ENCODE data around the gene PTRH1. TPM values are rescaled to one million over a fixed set of nuclear protein-coding genes. Genes with fewer than 3 reads are reported as not detected.

The PTRH1 gene
- total and polyA plus RNA-seq, 2 of the 4 experiments (the other 2 are of a cell fraction): 5.4 to 14.8 TPM

DNA sequence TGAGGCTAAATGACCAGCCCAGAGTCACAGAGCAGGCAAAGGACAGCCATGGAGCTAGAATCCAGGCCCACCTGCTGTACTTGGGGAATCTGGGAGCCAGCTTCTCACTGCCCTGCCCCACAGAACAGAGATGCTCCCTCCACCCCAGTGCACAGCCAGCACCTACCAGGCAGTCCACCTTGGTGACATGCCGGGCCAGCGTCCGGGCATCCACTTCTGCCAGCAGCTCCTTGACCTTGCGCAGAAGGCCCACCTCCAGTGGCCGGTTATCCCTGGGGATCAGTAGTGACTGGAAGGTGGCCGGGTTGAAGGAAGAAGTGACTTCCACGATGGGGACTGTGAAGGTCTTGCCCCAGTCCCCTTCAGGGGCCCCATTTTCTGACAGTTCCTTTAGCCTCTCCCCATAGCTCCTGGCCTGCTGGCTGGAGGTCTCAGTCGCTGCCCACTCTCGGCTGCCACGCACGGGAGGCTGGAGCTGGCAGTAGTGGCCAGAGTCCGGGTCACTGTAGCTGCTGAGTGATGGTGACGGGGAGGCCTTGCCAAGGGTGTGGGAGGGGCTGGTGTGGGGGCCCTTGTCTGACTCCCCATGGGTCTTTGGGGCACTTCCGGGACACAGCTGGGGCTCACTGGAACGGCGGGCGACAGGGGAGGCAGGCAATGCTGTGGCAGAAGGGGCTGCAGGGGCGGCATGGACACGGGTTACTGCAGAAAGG is 29.1 kb upstream of the PTRH1 start:
- 88% methylated on average over 8 of the region's 19 CpGs; no CpG with 5 or more reads in 1 of the 2 experiments for WGBS, 2 experiments (ENCODE audit: extremely low coverage in 2 of 2, insufficient read length in 1 of 2)
- TF ChIP-seq SMC3 (IDR thresholded peaks at IDR 0.05; ENCODE audit: low read depth, low read length): no peak
- TF ChIP-seq MAFK (IDR thresholded peaks at IDR 0.05; ENCODE audit: low read depth, low read length): no peak
- no peak for TF ChIP-seq MXI1 (IDR thresholded peaks at IDR 0.05; ENCODE audit: borderline replicate concordance, low read depth, low read length)
- TF ChIP-seq USF2 (IDR thresholded peaks at IDR 0.05; ENCODE audit: low read depth, low read length): no peak
- no peak for TF ChIP-seq MAZ (IDR thresholded peaks at IDR 0.05; ENCODE audit: borderline replicate concordance, low read depth, low read length)
- TF ChIP-seq, protein P1, sequence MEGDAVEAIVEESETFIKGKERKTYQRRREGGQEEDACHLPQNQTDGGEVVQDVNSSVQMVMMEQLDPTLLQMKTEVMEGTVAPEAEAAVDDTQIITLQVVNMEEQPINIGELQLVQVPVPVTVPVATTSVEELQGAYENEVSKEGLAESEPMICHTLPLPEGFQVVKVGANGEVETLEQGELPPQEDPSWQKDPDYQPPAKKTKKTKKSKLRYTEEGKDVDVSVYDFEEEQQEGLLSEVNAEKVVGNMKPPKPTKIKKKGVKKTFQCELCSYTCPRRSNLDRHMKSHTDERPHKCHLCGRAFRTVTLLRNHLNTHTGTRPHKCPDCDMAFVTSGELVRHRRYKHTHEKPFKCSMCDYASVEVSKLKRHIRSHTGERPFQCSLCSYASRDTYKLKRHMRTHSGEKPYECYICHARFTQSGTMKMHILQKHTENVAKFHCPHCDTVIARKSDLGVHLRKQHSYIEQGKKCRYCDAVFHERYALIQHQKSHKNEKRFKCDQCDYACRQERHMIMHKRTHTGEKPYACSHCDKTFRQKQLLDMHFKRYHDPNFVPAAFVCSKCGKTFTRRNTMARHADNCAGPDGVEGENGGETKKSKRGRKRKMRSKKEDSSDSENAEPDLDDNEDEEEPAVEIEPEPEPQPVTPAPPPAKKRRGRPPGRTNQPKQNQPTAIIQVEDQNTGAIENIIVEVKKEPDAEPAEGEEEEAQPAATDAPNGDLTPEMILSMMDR (conservative IDR thresholded peaks at IDR 0.05; ENCODE audit: low read depth, low read length): no peak
- no peak for TF ChIP-seq NFE2L2 (IDR thresholded peaks at IDR 0.05; ENCODE audit: low read depth, low read length)
- TF ChIP-seq RFX5 (IDR thresholded peaks at IDR 0.05; ENCODE audit: low read depth, low read length): no peak
- no peak for TF ChIP-seq RAD21 (IDR thresholded peaks at IDR 0.05; ENCODE audit: low read length)
- no peak for TF ChIP-seq CHD1 (IDR thresholded peaks at IDR 0.05; ENCODE audit: low read depth, low read length)
- TF ChIP-seq BHLHE40 (IDR thresholded peaks at IDR 0.05; ENCODE audit: low read depth, low read length): no peak
- TF ChIP-seq FOS (IDR thresholded peaks at IDR 0.05; ENCODE audit: low read depth, low read length): no peak
- no peak for TF ChIP-seq POLR2A (IDR thresholded peaks at IDR 0.05; ENCODE audit: low read depth, low read length)
- TF ChIP-seq CEBPB (IDR thresholded peaks at IDR 0.05; ENCODE audit: low read depth, low read length): no peak
- no peak for TF ChIP-seq RCOR1 (IDR thresholded peaks at IDR 0.05; ENCODE audit: insufficient replicate concordance, low read length)
- Histone ChIP-seq H3K9me1 (ENCODE audit: insufficient read depth, low read length) (0 out of 2 replicates have a peak, but pooled peaks cover 5% of the 10 kb centered on the region), H3K4me2 (ENCODE audit: low read depth, low read length) (no peak overlapping the region), H3K4me1 (ENCODE audit: control insufficient read depth, insufficient read depth, low read length) (no peaks in the 10 kb centered on the region), H3K4me3 (ENCODE audit: insufficient read depth, low read depth, low read length) (no peak overlapping the region), H4K8ac (ENCODE audit: low read depth in 2 of 2, low read length in 2 of 2) (no peak overlapping the region), H3K27ac (ENCODE audit: insufficient read depth, low read length) (no peak overlapping the region), H3K23ac (ENCODE audit: low read depth, low read length) (no peak overlapping the region), H2BK5ac (ENCODE audit: low read depth, low read length, poor library complexity, severe bottlenecking) (no peak overlapping the region), H3K4ac (ENCODE audit: low read depth, low read length) (no peak overlapping the region), H4K5ac (ENCODE audit: low read depth, low read length) (no peak overlapping the region), H3K9me3 (ENCODE audit: control insufficient read depth, insufficient read depth, low read length) (no peaks in the 10 kb centered on the region), H3K14ac (replicated peaks; ENCODE audit: low read depth, low read length) (no peak overlapping the region), H2AK5ac (ENCODE audit: low read depth, low read length) (no peak overlapping the region), H3K56ac (ENCODE audit: extremely low read depth, insufficient read depth, low read length) (no peak overlapping the region), H3K18ac (ENCODE audit: low read depth, low read length) (no peak overlapping the region), H2AK9ac (replicated peaks; ENCODE audit: low read depth, low read length, poor library complexity) (no peak overlapping the region), H3K79me1 (ENCODE audit: low read depth in 1 of 2, low read length in 2 of 2) (no peaks in the 10 kb centered on the region), H2BK20ac (ENCODE audit: low read depth, low read length) (no peak overlapping the region), H4K20me1 (ENCODE audit: insufficient read depth, low read length) (peaks cover 7% of the 10 kb centered on the region; the same call in 1 of the 2 replicates), H2BK15ac (ENCODE audit: low read depth, low read length) (no peak overlapping the region), H4K91ac (ENCODE audit: insufficient read depth, low read depth, low read length) (no peak overlapping the region), H2BK120ac (ENCODE audit: low read depth, low read length) (no peak overlapping the region), H3K27me3 (ENCODE audit: control insufficient read depth, insufficient read depth, low read length) (peaks cover 36% of the 10 kb centered on the region), H2AFZ (replicated peaks; ENCODE audit: low read length, poor library complexity) (no peak overlapping the region), H3K9ac (ENCODE audit: low read depth, low read length) (no peak overlapping the region), H3K36me3 (ENCODE audit: control insufficient read depth, insufficient read depth, low read length) (no peaks in the 10 kb centered on the region)
- dilution Hi-C loops (cut with HindIII; ENCODE audit: low sequenced_read_pairs, unreplicated experiment): no loop called here
- no TSS peak for BruUV-seq (replicated peaks)
- ATAC-seq (ENCODE audit: low read depth) (no peak), DNase-seq (no peak)
- ChIA-PET CTCF (interaction anchor here (0.6 kb wide), 1 partner anchor 12 kb away, joined by 3 read pairs; no protein-coding TSS in a partner anchor), POLR2A (ENCODE audit: unreplicated experiment) (no interaction called here)
- in situ Hi-C loops (cut with MboI; ENCODE audit: low sequenced_read_pairs): no loop called here
- intact Hi-C loops (cut with micrococcal nuclease): loop anchor here (5.0 kb wide), 1 partner anchor 373 kb away; no protein-coding TSS in a partner anchor

Data from IMR-90 (cell line).